ENCODE measurements around the gene ZNF701. TPM values are rescaled to one million over a fixed set of nuclear protein-coding genes. Genes with fewer than 3 reads are reported as not detected.
"Not testable (repeated sequence)": the region's sequence is repeated elsewhere in the genome, so short reads cannot be mapped to it uniquely, and the experiment has no call there.

Gene ZNF701
- total RNA-seq, 2 donors from 2014 or later, result 16.0 to 22.7 TPM

DNA sequence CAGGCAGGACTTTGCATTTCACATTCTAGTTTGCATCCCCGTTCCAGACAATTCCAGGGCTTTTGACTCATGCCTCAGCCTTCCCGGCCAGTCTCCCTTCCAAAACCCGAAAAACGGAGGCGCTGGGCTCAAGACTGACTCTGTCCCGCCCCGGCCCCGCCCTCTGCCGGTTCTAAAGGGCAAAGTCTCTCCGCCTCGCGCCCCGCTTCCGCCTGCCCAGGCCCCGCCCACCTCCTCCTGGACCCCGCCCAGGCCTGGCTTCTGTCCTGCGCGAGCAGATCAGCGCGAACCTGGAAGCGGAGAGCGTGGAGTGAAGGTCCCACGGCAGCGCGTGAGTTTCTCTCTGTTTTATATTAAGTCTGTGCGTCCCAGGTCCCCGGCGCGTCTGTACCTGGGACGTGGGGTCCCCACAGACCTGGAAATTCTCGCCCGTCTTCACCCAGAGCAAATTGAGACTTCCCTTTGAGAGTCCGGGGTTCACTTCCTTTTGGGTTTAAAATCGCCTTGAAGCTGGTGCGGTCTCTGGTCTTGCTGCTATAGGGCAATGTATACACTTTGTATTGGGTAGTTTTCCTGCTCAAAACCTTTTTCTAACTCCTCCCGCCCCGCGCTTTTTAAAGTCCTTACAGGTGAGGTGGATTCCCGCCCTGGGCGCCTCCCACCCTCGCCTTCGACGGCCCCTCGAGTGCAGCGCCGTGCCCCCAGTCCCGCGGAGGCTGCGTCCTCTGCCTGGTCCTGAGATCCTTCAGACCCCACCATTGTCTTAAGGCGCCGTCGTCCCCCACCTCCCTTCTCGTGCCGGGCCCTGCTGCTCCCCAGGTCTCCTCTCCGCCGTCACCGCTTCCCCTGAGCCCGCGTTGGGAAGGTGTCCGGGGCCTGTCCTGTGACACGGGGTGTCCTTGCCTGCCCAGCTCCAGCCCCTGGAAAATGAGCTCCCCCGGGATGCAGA is 31.2 kb downstream of the ZNF701 start:
- H3K9me3 ChIP-seq, result no peaks in the 10 kb centered on the region
- H3K4me3 ChIP-seq, result peak overlapping the region; percentile 87
- H3K36me3 ChIP-seq, result peaks cover 2% of the 10 kb centered on the region
- peaks cover 7 to 25% of the 10 kb centered on the region in 2 donors for H3K4me1 ChIP-seq (ENCODE audit: control insufficient read depth in 1 of 2, low read depth in 2 of 2)
- ATAC-seq (ENCODE audit: insufficient number of reproducible peaks, low FRiP score, low read depth), result peak; percentile 65
- H3K27me3 ChIP-seq (replicated peaks; ENCODE audit: insufficient read depth), result no peaks in the 10 kb centered on the region
- TF ChIP-seq, protein P1, sequence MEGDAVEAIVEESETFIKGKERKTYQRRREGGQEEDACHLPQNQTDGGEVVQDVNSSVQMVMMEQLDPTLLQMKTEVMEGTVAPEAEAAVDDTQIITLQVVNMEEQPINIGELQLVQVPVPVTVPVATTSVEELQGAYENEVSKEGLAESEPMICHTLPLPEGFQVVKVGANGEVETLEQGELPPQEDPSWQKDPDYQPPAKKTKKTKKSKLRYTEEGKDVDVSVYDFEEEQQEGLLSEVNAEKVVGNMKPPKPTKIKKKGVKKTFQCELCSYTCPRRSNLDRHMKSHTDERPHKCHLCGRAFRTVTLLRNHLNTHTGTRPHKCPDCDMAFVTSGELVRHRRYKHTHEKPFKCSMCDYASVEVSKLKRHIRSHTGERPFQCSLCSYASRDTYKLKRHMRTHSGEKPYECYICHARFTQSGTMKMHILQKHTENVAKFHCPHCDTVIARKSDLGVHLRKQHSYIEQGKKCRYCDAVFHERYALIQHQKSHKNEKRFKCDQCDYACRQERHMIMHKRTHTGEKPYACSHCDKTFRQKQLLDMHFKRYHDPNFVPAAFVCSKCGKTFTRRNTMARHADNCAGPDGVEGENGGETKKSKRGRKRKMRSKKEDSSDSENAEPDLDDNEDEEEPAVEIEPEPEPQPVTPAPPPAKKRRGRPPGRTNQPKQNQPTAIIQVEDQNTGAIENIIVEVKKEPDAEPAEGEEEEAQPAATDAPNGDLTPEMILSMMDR (IDR thresholded peaks at IDR 0.05), result peak; percentile 45
- DNase-seq (ENCODE audit: low spot score), result peak; percentile 88
- H3K27ac ChIP-seq, result peak overlapping the region; percentile 89 to 94

DNA sequence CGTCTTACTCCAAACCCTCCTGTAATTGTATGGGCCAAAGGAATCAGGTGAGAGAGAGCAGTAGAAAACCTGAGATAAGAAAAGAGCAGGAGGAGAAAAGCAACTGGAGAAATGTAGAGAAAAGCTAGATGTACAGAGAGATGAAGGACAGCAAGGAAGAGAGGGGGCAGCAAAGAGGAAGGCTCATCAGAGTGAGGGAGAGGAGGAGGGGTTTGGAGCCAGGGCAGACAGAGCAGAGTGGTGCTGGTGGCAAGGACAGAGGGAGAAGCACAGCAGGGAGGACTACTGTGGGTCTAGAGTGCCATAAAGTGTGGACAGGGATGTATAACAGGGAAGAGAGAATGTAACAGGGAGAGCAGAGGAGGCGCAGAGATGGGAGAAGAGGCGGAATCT is 31.9 kb downstream of the ZNF701 start:
- not testable (repeated sequence) for H3K9me3 ChIP-seq; H3K27me3 ChIP-seq (replicated peaks; ENCODE audit: insufficient read depth); ATAC-seq (ENCODE audit: insufficient number of reproducible peaks, low FRiP score, low read depth); H3K36me3 ChIP-seq; DNase-seq (ENCODE audit: low spot score)
- peak overlapping the region; percentile 87 for H3K4me3 ChIP-seq
- H3K4me1 ChIP-seq (ENCODE audit: control insufficient read depth in 1 of 2, low read depth in 2 of 2), result peaks cover 7 to 25% of the 10 kb centered on the region in 2 donors
- H3K27ac ChIP-seq, result peak overlapping the region; percentile 89 to 94

DNA sequence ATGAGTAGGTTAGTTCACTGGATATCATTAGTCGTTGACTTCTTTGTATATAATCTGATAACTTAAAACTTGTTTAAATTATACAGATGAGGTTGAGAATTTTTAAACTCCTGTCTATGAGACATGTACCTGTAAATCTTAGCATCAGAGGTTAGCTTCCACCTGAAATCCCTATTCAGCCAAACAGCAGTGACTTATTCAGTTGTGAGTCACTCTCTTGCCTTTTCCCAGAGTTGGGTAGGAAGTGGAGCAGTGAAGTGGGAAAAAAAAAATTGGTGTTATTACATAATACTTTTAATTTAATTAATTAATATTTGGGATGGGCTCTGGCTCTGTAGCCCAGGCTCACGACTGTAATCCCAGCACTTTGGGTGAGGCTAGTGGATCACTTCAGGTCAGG is 32.9 kb downstream of the ZNF701 start:
- peaks cover 7% of the 10 kb centered on the region for H3K36me3 ChIP-seq
- no peak overlapping the region for H3K4me3 ChIP-seq
- peaks cover 7 to 25% of the 10 kb centered on the region in 2 donors for H3K4me1 ChIP-seq (ENCODE audit: control insufficient read depth in 1 of 2, low read depth in 2 of 2)
- H3K9me3 ChIP-seq, result no peaks in the 10 kb centered on the region
- H3K27me3 ChIP-seq (replicated peaks; ENCODE audit: insufficient read depth), result no peaks in the 10 kb centered on the region
- H3K27ac ChIP-seq, result peak overlapping the region; percentile 89 to 94
- DNase-seq (ENCODE audit: low spot score) (no peak), ATAC-seq (ENCODE audit: insufficient number of reproducible peaks, low FRiP score, low read depth) (no peak)
- TF ChIP-seq, protein P1 (IDR thresholded peaks at IDR 0.05), result no peak

DNA sequence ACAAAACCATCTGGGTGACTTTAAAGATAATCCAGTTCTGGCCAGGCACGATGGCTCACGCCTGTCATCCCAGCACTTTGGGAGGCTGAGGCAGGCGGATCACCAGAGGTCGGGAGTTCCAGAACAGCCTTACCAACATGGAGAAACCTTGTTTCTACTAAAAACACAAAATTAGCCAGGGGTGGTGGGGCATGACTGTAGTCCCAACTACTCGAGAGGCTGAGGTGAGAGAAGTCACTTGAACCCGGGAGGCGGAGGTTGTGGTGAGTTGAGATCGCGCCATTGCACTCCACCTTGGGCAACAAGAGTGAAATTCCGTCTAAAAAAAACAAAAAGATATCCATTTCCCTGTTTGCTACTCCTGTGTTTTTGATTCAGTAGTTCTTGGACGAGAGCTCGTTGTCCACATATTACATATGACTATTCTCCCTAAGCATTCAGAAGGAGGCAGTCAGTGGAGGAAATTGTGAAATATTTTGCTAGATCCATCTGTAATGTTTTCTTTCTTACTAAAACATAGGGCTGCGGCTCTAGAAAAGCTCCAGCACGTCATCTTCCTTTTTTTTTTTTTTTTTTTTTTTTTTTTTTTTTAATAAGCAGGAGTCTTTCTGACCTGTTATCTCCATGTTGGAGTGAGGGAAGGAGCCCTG is 33.6 kb downstream of the ZNF701 start:
- Histone ChIP-seq H3K27ac (peak overlapping the region; percentile 77 to 89), H3K9me3 (no peaks in the 10 kb centered on the region), H3K4me1 (ENCODE audit: control insufficient read depth in 1 of 2, low read depth in 2 of 2) (peaks cover 7 to 25% of the 10 kb centered on the region in 2 donors), H3K36me3 (peaks cover 7% of the 10 kb centered on the region), H3K4me3 (no peak overlapping the region), H3K27me3 (replicated peaks; ENCODE audit: insufficient read depth) (no peaks in the 10 kb centered on the region)
- peak; percentile 51 for ATAC-seq (ENCODE audit: insufficient number of reproducible peaks, low FRiP score, low read depth)
- TF ChIP-seq, protein P1 (IDR thresholded peaks at IDR 0.05), result no peak
- DNase-seq (ENCODE audit: low spot score), result no peak

DNA sequence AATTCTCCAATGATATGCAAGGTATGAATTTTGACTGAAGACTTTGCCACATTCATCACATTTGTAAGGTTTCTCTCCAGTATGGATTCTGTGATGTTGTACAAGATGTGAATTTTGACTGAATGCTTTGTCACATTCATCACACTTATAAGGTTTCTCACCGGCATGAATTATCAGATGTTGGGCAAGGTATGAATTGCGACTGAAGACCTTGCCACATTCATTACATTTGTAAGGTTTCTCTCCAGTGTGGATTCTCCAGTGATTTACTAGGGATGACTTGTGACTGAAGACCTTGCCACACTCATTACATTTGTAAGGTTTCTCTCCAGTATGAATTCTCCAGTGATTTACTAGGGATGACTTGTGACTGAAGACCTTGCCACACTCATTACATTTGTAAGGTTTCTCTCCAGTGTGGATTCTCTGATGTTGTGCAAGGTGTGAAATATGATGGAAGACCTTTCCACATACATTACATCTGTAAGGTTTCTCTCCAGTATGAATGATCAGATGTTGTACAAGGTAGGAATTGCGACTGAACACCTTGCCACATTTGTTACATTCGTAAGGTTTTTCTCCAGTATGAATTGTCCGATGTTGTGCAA is 43.3 kb downstream of the ZNF701 start:
- Histone ChIP-seq H3K4me3 (no peak overlapping the region), H3K9me3 (peaks cover 20% of the 10 kb centered on the region), H3K27ac (no peak overlapping the region), H3K4me1 (ENCODE audit: control insufficient read depth in 1 of 2, low read depth in 2 of 2) (no peaks in the 10 kb centered on the region), H3K27me3 (replicated peaks; ENCODE audit: insufficient read depth) (no peaks in the 10 kb centered on the region), H3K36me3 (peaks cover 26% of the 10 kb centered on the region)
- TF ChIP-seq, protein P1 (IDR thresholded peaks at IDR 0.05), result no peak
- DNase-seq (ENCODE audit: low spot score), result no peak
- ATAC-seq (ENCODE audit: insufficient number of reproducible peaks, low FRiP score, low read depth), result no peak
